Esophagus muscularis mucosa (tissue), 4 donors: ENCODE results near the gene C5AR2. TPM values are rescaled to one million over a fixed set of nuclear protein-coding genes. Genes with fewer than 3 reads are reported as not detected.
A peak's percentile ranks its signal among the peaks of the same experiment; 100 is the strongest.
"Not testable (repeated sequence)": the region's sequence is repeated elsewhere in the genome, so short reads cannot be mapped to it uniquely, and the experiment has no call there.

ENCODE experiments used
- DNase-seq: peaks from one replicate; pipeline ENCODE4 v3.0.0-alpha.2; 2017; ENCODE audit errors: extremely low spot score
- H3K27ac ChIP-seq, 4 donors: fragments of 200-600 bp; sonication (generic); replicated peaks in 1 of 4; 1 replicate in 3 of 4; 2 replicates in 1 of 4; pipeline ENCODE4 v1.5.1; 2016 to 2019; ENCODE audit warnings: mild to moderate bottlenecking in 1 of 4
- H3K27me3 ChIP-seq, 4 donors: fragments of 200-600 bp; sonication (generic); one replicate each; pipeline versions ENCODE4 v1.5.1 to v1.6.0; 2016 to 2019
- H3K36me3 ChIP-seq, 4 donors: fragments of 200-600 bp; sonication (generic); one replicate each; pipeline ENCODE4 v1.5.1; 2016 to 2019
- H3K4me1 ChIP-seq, 4 donors: fragments of 200-600 bp; sonication (generic); one replicate each; pipeline ENCODE4 v1.5.1; 2016 to 2019
- H3K4me3 ChIP-seq, 4 donors: fragments of 200-600 bp; sonication (generic); 1 replicate in 2 of 4; 2 replicates in 2 of 4; pipeline ENCODE4 v1.5.1; 2016 to 2019; ENCODE audit warnings: mild to moderate bottlenecking in 4 of 4, moderate library complexity in 1 of 4
- H3K9me3 ChIP-seq, 4 donors: fragments of 200-600 bp; sonication (generic); 1 replicate in 3 of 4; 2 replicates in 1 of 4; pipeline ENCODE4 v1.5.1; 2016 to 2019
- EP300 ChIP-seq: sonication (generic); formaldehyde crosslinking; IDR thresholded peaks from one replicate; pipeline ENCODE4 v1.6.1; 2017; ENCODE audit warnings: antibody characterized with exemption
- POLR2A ChIP-seq: fragments of 450-650 bp; IDR thresholded peaks from one replicate; pipeline ENCODE4 v1.6.1; 2017; ENCODE audit warnings: antibody characterized with exemption, moderate library complexity, mild to moderate bottlenecking, low read depth
- POLR2AphosphoS5 ChIP-seq, 2 donors: sonication (generic); formaldehyde crosslinking; IDR thresholded peaks; one replicate each; pipeline ENCODE4 v1.6.1; 2017; ENCODE audit warnings: antibody characterized with exemption in 2 of 2
- WGBS: methylation state at CpG from one replicate; pipeline ENCODE4 v1.1.5; 2018; 5-methylcytosine and 5-hydroxymethylcytosine counted together
- intact Hi-C: fragments of 100-400 bp; cut with DNase I; formaldehyde crosslinking; loops from one replicate; pipeline ENCODE4 v1.15.1; 2023
- total RNA-seq, 4 donors: library from RNA; depleted of rRNA; stranded (reverse); fragments of >200 nt; gene quantifications; one replicate each; pipeline versions ENCODE4 v1.1.0 to v1.2.1, GENCODE V29; 2016
- TF ChIP-seq, protein P1 (sequence below), 3 experiments: fragments of 200-600 bp in 2 of 3; fragments of 450-650 bp in 1 of 3; sonication (generic) in 2 of 3; IDR thresholded peaks; one replicate each; pipeline ENCODE4 v1.5.1; 2017 to 2019; ENCODE audit warnings: antibody characterized with exemption in 3 of 3, mild to moderate bottlenecking in 2 of 3, moderate library complexity in 1 of 3

The C5AR2 gene
- 1 to 10 TPM in 1 of 4 donors, under 1 TPM in 3; 0.42 to 4.6 (median 0.72) TPM for total RNA-seq

DNA sequence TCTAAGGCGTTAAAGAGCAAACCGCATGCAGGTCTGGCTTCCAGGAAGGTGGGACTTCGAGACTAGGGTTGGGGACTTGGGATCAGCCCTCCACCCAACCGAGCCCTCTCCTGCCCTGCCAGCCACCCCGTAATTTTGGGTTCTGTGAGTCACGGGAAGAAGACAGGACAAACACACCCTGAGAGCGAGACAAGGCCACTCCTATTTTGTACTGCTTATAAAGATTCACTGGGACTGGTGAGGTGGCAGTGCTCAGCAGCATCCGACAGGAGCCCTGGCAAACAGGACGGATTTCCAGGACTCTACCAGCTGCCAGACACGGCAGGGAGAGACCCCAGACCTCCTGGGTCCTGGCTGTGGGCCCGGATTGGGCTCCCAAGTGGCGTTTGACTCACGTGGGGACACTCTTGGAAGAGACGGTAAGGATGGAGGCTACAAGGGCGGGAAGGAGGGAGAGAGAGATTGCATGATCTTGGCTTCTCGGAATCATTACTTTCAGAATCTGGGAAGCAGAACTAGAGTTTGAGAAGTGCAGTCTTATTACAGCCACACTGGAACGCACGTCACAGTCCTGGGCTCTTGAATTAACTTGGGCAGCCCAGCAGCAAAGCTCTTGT, at the start of gene C5AR2:
C5AR2 (plus strand) TSS at position 245 of the 617 bp plus-strand sequence. CDS start 8,625 bp downstream, outside the sequence.
- Histone ChIP-seq H3K27ac (peak within 1 kb of the TSS in 3 of 4 donors; percentile 23 to 36 (median 24)), H3K36me3 (no peaks in the 10 kb centered on the region), H3K4me1 (no peaks in the 10 kb centered on the region), H3K9me3 (no peaks in the 10 kb centered on the region), H3K27me3 (peaks cover 0 to 45% (median 2%) of the 10 kb centered on the region in 4 donors), H3K4me3 (no peak within 1 kb of the TSS)
- WGBS, result 51% methylated on average over 17 of the region's 18 CpGs
- no peak for DNase-seq
- intact Hi-C loops, result no loop called here
- peak in 1 of 2 donors; percentile 49 for TF ChIP-seq POLR2AphosphoS5 (IDR thresholded peaks at IDR 0.05)
- TF ChIP-seq POLR2A, result no peak
- TF ChIP-seq, protein P1, sequence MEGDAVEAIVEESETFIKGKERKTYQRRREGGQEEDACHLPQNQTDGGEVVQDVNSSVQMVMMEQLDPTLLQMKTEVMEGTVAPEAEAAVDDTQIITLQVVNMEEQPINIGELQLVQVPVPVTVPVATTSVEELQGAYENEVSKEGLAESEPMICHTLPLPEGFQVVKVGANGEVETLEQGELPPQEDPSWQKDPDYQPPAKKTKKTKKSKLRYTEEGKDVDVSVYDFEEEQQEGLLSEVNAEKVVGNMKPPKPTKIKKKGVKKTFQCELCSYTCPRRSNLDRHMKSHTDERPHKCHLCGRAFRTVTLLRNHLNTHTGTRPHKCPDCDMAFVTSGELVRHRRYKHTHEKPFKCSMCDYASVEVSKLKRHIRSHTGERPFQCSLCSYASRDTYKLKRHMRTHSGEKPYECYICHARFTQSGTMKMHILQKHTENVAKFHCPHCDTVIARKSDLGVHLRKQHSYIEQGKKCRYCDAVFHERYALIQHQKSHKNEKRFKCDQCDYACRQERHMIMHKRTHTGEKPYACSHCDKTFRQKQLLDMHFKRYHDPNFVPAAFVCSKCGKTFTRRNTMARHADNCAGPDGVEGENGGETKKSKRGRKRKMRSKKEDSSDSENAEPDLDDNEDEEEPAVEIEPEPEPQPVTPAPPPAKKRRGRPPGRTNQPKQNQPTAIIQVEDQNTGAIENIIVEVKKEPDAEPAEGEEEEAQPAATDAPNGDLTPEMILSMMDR (IDR thresholded peaks at IDR 0.05), result no peak
- no peak for TF ChIP-seq EP300

DNA sequence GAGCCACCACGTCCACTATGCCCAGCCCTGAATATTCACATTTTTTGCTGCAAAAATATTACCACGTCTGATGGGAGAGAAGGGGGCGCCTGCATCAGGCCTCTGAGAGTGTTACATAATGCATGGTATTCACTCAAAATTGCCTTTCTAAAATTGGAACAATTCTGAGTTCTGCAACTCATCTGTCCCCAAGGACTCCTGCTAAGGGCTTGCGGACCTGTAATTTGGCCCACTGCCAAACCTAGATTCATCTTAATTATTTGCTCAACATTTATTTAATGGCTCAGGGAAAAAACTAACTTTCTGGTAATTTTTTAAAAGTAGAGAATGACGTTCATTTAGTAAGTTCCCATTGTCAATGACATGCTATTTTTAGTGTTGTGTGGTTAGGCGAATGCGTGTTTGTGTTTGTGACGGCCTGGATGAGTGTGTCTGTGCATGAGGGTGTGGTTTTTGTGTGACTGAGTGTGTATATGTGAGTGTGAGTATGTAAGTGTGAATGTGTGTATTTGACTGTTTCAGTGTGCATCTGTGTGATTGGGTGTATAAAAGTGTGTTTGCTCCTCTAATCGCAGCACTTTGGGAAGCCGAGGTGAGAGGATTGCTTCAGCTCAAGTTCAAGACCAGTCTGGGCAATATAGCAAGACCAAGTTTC, 48.4 kb upstream of the C5AR2 start:
- DNase-seq, result no peak
- no peaks in the 10 kb centered on the region for H3K9me3 ChIP-seq
- no peaks in the 10 kb centered on the region for H3K36me3 ChIP-seq
- peaks cover 0 to 8% (median 0%) of the 10 kb centered on the region in 4 donors for H3K4me1 ChIP-seq
- intact Hi-C loops, result no loop called here
- 68% methylated on average over 10 of the region's 10 CpGs for WGBS
- H3K27ac ChIP-seq, result no peak overlapping the region
- no peaks in the 10 kb centered on the region for H3K27me3 ChIP-seq
- H3K4me3 ChIP-seq, result no peak overlapping the region
- TF ChIP-seq POLR2A, result no peak
- no peak for TF ChIP-seq POLR2AphosphoS5 (IDR thresholded peaks at IDR 0.05)
- no peak for TF ChIP-seq EP300
- TF ChIP-seq, protein P1 (IDR thresholded peaks at IDR 0.05), result no peak

DNA sequence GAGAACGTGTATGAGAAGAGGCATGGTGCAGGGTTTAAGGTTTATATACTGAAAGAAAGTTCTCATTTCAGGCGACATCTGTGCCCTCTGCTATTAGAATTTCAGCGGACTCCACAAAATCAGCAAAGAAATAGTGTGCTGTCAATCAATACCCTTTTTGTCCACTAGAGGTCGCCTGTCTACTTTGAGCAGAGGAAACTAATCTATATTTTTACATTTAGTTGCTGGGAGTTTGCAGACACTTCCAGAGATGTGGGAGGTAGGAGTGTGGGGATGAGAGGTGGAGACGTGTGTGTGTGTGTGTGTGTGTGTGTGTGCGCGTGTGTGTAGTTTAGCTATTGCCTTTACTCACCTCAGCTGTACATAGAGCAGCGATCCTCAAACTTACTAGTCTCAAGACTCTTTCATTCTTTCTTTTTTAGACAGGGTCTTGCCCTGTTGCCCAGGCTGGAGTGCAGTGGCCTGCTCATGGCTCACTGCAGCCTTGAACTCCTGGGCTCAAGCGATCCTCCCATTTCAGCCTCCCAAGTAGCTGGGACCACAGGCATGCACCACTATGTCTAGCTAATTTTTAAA, 47.6 kb upstream of the C5AR2 start:
- intact Hi-C loops, result no loop called here
- TF ChIP-seq EP300, result no peak
- TF ChIP-seq, protein P1 (IDR thresholded peaks at IDR 0.05), result peak; percentile 85 to 87 (median 86)
- no peak for DNase-seq
- Histone ChIP-seq H3K9me3 (no peaks in the 10 kb centered on the region), H3K36me3 (no peaks in the 10 kb centered on the region), H3K4me3 (no peak overlapping the region), H3K27ac (no peak overlapping the region), H3K27me3 (no peaks in the 10 kb centered on the region), H3K4me1 (peaks cover 0 to 13% (median 4%) of the 10 kb centered on the region in 4 donors)
- WGBS, result 26% methylated on average over 9 of the region's 9 CpGs

DNA sequence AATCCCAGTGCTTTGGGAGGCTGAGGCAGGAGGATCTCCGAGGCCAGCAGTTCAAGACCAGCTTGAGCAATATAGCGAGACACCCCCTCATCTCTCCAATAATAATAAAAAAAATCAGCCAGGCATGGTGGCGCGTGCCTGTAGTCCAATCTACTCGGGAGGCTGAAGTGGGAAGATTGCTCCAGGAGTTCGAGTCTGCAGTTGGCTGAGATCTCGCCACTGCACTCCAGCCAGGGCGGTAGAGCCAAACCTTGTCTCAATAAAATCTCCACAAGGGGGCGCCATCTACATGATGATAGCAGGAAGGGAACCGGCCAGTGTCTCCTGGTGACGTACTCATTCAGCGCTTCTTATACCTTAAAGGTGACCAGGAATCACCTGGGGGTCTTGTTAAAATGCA, 35.9 kb upstream of the C5AR2 start:
- no peak for DNase-seq
- no peaks in the 10 kb centered on the region for H3K36me3 ChIP-seq
- intact Hi-C loops, result no loop called here
- no peak overlapping the region for H3K4me3 ChIP-seq
- peaks cover 0 to 6% (median 1%) of the 10 kb centered on the region in 4 donors for H3K4me1 ChIP-seq
- WGBS, result 21% methylated on average over 12 of the region's 12 CpGs
- TF ChIP-seq, protein P1 (IDR thresholded peaks at IDR 0.05), result peak; percentile 63 to 81 (median 69)
- no peak for TF ChIP-seq POLR2AphosphoS5 (IDR thresholded peaks at IDR 0.05)
- no peaks in the 10 kb centered on the region for H3K27me3 ChIP-seq
- no peaks in the 10 kb centered on the region for H3K9me3 ChIP-seq
- no peak overlapping the region for H3K27ac ChIP-seq

DNA sequence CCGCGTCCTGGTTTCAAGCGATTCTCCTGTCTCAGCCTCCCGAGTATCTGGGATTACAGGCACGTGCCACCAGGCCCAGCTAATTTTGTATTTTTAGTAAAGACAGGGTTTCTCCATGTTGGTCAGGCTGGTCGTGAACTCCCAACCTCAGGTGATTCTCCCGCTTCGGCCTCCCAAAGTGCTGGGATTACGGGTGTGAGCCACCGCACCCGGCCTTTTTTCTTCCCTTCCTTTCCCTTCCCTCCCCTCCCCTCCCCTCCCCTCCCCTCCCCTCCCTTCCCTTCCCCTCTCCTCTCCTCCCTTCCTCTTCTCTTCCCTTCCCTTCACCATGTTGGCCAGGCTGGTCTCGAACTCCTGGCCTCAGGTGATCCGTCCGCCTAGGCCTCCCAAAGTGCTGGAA, 31.1 kb upstream of the C5AR2 start:
- DNase-seq, H3K36me3 ChIP-seq, intact Hi-C loops, H3K4me3 ChIP-seq, H3K9me3 ChIP-seq, H3K27ac ChIP-seq, H3K27me3 ChIP-seq: not testable (repeated sequence)
- 90% methylated on average over 14 of the region's 14 CpGs for WGBS
- peaks cover 0 to 13% (median 11%) of the 10 kb centered on the region in 4 donors for H3K4me1 ChIP-seq
